Activated naive CD4-positive, alpha-beta T cell treated with anti-CD3 and anti-CD28 coated beads, Interleukin-2, amount 50 U/mL, for 16 hours (primary cell): ENCODE data around the gene SLC25A45.
"Not testable (repeated sequence)": the region's sequence is repeated elsewhere in the genome, so short reads cannot be mapped to it uniquely, and the experiment has no call there.

ENCODE experiments used
- DNase-seq: peaks from one replicate; pipeline ENCODE4 v3.0.0-alpha.2; 2020

The SLC25A45 gene

DNA sequence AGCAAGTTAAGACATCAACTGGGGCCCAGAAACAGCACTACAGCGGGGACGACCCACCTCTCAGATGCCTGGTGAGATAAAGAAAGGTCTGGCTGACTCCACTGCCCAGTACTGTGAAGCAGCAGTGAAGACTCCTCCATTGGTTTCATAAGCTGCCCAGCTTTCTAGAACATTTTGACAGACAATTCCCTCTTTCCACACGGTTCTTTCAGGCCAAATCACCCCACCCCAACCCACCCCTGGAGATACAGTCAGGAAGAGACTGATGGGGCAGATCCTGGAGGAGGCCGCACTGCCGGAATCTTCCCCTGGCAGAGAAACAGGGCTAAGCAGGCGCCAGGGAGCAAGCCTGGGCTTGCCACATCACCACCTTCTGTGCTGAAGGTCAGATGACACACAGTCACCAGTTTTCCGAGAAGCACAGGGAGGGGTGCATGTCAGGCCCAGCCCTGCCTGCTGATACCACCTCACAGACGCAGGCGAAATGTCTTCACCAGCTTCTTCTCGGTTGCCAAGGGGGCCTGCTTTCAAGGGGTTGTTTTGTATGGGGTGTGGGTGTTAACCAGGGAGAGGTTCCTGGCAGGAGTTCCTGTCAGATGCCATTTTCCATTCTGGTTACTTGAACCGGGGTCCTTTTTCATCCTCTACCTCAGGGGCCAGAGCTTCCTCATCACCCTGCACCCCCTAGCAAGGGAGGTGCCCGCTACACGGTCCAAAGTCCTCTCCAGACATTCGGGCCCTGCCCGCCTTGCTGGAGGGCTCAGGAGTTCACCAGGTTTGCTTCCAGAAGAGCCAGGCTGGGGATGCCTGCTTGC is 38.7 kb upstream of the SLC25A45 start:
- peak; percentile 86 for DNase-seq

DNA sequence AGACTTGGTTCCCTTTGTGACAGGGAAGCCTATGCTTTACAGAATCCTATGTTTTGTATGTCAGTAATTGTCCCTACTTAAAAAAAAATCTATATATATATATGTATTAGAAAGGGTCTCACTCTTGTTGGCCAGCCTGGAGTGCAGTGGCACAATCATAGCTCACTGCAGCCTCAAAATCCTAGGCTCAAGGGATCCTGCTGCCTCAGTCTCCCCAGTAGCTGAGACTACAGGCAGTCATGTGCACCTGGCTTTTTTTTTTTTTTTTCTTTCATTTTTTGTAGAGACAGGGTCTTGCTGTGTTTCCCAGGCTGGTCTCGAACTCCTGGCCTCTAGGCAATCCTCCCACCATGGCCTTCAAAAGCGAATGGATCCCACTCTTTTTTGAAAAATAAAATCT is 38.1 kb upstream of the SLC25A45 start:
- no peak for DNase-seq

DNA sequence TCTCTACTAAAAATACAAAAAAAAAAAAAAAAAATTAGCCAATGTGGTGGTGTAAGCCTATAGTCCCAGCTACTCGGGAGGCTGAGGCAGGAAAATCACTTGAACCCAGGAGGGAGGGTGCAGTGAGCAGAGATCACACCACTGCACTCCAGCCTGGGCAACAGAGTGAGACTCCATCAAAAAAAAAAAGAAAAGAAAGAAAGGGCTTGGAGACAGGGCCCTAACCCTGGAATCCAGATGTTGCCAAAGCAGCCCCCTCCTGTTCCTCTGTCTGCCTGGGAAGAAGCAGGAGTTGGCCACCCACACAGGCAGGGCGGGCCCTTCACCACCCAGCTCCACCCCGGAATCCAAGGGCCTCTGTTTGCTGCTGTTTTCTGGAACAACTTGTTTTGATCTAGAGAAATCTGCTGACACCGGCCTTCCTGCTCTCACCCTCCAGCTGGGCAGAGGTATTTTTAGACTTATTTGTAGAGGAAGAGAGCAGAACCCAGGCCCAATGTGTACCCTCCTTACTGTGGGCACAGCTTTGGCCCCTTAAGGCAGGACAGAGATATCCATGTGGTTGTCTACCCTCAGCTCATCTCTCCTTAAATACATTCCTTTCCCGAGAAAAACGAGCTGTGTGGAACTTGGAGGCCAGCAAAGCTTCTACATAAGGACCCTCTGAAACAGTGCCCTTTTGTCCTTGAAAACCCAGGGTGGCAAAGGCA is 37.5 kb upstream of the SLC25A45 start:
- peak; percentile 43 for DNase-seq

GRCh38 chr11:65419460-65419771 is 37.0 kb upstream of the SLC25A45 start:
- no peak for DNase-seq

- DNase-seq, result peak; percentile 76
These were observed 36.4 kb upstream of the SLC25A45 start for GRCh38 chr11:65418681-65419459.

- no peak for DNase-seq
These were observed 35.9 kb upstream of the SLC25A45 start for GRCh38 chr11:65418431-65418680.

- no peak for DNase-seq
These were observed 35.4 kb upstream of the SLC25A45 start for GRCh38 chr11:65417702-65418430.

DNA sequence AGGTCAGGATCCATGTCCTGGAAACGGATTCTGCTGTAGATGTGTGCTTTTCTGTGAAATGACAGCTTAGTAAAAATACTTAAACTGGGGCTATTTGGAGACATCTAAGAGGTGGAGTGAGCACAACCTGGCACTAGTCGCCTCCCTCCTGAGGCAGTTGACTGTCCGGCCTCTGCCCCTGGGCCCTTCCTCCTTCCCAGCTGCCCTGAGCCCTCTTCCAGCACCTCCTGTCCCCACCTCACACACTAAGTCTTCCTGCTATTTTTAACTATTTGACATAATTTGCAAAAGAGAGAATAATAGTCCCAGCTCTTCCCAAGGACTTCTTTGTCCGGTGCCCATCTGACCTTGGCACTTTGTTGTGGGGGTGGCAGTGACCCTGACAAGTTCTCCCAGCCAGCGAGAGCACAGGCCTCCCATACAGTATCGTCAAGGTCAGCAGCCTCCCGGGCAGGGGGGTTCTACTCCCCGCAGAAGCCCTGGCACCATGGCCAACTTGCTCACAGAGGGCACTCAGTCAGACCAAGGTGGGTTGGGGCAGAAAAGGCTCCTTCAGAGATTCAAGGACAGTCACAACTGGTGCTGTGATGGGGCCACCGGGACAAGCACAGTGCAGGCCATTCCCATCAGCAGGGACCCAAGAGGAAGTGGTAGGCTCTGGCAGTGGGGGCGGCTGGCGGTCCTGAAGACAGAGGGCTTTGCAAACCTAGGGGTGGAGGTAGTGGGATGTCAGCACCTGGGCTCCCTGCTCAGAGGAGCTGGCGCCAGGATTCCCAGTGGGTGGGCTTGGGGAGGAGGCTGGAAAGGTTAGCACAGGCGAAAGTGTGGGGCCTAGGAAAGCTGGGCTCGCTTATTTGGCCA is 34.6 kb upstream of the SLC25A45 start:
- DNase-seq, result no peak

- peak; percentile 92 for DNase-seq
These were observed 33.9 kb upstream of the SLC25A45 start for GRCh38 chr11:65416341-65416824.

DNA sequence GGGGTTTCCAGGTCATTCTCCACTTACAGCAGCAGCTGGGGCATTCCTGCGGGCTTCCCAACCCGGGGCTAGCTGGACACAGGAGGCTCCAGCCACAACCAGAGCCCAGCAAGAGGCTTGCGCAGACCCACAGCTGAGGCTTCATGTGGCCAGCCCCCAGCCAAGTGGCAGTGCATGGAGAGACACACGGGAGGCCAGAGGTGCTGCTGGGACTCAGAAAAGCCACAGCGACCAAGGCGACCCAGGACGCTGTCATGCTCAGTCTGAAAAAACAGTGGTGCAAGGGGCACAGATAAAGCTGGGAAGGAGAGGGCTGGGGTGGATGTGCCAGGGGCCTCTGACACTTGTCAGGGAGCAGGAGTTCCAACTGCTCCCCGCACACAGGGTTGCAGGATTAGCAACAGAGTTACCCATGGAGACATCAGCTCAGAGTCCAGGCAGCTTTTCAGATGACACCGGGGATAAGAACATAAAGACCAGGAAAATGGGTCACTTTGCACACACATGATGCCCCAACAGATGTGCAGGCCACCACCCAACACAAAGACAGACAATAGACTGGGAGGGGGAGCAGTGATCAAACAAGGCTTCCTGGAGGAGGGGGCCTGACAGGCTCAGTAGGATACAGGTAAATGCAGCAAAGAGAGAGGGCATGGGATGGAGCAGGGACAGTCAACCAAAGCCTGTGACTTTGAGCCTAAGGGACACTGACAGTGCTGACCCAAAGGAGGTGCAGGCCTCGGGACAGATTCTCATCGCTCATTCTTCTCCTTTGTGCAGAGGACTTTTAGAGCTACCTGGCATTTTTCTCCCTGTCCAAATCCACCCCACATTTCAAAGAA is 33.3 kb upstream of the SLC25A45 start:
- no peak for DNase-seq

- DNase-seq, result no peak
These were observed 32.5 kb upstream of the SLC25A45 start for GRCh38 chr11:65414776-65415498.

- DNase-seq, result not testable (repeated sequence)
These were observed 30.7 kb upstream of the SLC25A45 start for GRCh38 chr11:65413077-65413664.

DNA sequence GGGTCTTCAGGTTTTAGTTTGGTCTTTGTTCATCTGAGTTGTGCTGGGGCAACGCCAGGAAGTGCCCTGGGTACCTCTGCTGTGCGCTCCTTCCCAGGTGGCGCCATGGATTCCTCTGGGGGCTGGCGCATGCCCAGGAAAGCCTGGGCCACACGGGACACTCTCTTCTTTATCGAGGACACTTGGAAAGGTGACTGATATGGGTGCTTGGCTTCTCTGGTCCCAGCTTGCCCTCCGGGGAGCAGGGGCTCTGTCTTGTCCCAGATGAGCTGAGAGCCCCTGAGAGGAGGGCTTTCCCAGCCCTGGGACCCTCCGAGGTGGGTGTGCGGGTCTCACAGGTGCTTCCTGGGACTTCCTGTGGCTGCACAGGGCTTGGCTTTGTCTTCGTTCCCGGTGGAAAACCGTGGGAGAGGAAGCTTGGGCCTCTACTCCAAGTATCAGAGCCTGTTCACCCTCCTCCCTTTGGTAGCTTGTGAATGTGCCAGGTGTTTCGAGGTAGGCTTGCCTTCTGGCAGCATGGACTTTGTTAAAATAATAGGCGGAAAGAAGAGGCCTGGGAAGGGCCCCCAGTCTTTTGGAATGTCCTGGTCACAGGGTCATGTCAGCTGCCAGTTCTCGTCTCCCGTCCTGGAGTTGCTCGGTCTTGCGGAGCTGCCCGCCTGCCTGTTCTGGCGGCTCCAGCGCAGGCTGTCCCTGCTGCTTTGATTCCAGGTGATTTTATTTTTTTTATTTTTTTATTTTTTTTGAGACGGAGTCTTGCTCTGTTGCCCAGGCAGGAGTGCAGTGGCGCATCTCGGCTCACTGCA is 30.0 kb upstream of the SLC25A45 start:
- DNase-seq, result no peak

GRCh38 chr11:65411681-65412070 is 29.2 kb upstream of the SLC25A45 start:
- no peak for DNase-seq

- no peak for DNase-seq
These were observed 28.7 kb upstream of the SLC25A45 start for GRCh38 chr11:65410936-65411680.

- no peak for DNase-seq
These were observed 22.3 kb upstream of the SLC25A45 start for GRCh38 chr11:65404638-65405339.

DNA sequence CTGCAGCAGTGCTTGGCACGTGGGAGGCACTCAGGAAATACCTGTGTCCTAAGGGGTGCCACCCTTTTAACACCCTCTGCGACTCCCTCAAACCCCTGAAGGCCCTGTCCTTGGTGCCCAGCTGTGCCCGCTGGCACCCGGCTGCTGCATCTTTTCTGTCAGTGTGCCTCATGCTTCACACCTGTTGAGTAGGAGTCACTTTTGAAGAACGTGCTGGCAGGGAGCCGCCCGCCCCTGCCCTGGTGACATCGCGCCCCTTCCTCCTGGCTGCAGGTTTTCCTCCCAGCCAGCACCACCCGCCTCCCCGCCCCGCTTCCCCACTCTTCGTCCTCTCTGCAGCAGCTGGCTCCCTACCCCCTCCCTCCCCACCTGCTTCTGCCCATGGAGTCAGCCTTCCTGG is 21.8 kb upstream of the SLC25A45 start:
- DNase-seq, result no peak

DNA sequence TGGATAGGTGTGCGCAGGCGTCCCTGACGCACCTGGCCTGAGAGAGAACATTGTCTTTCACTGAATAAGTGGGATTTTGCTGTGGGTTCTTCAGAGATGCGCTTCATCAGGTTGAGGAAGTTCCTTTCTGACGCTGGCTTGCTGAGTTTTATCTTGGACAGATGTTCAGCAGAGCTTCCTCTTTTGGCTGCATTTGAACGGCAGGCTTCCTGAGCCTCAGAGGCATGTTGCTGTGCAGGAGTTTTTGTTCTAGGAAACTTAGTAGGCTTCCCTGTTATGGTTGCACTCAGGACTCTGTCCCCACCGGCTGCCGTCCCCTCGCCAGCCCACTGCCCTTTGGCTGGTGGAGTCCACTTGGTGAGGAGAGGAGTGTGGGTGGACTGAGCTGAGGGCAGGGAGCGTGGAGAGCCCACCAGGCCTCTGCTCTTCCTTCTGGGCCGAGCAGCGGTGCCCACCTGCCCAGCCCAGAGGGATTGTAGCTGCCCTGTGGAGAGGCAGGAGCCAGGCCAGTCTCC is 21.2 kb upstream of the SLC25A45 start:
- DNase-seq, result no peak
